HUDEP-2 (cell line): Measurements from ENCODE around the gene SDSL.

Experiments
- DNase-seq, 76 experiments: peaks; one replicate each; lab custom pipeline; 2025; ENCODE audit not compliant: unreplicated experiment in 76 of 76; lab: John Stamatoyannopoulos, UW

SDSL gene

GRCh38 chr12:113418213-113418879, 3.8 kb upstream of the SDSL start:
- DNase-seq: no peak

GRCh38 chr12:113420996-113421595, 1.1 kb upstream of the SDSL start:
- DNase-seq: peak in 74 of 76 experiments; percentile 9 to 87 (median 66)

GRCh38 chr12:113422886-113423669, 898 bp downstream of the SDSL start:
- peak in 6 of 76 experiments; percentile 2 to 51 (median 24) for DNase-seq

GRCh38 chr12:113424456-113424855, 2.3 kb downstream of the SDSL start:
- peak in 3 of 76 experiments; percentile 4 to 21 (median 9) for DNase-seq

- DNase-seq: peak in 52 of 76 experiments; percentile 5 to 73 (median 44)
Observed at GRCh38 chr12:113424915-113425823, 3.0 kb downstream of the SDSL start.

- no peak for DNase-seq
Observed at GRCh38 chr12:113425960-113426453, 3.8 kb downstream of the SDSL start.

GRCh38 chr12:113427882-113428281, 5.7 kb downstream of the SDSL start:
- no peak for DNase-seq

- no peak for DNase-seq
Observed at GRCh38 chr12:113428482-113428881, 6.3 kb downstream of the SDSL start.

GRCh38 chr12:113432986-113433385, 10.8 kb downstream of the SDSL start:
- no peak for DNase-seq

- DNase-seq: no peak
Observed at GRCh38 chr12:113435367-113435766, 13.2 kb downstream of the SDSL start.

- DNase-seq: no peak
Observed at GRCh38 chr12:113436586-113436985, 14.4 kb downstream of the SDSL start.

- DNase-seq: no peak
Observed at GRCh38 chr12:113436993-113437728, 15.0 kb downstream of the SDSL start.

GRCh38 chr12:113437729-113438100, 15.5 kb downstream of the SDSL start:
- no peak for DNase-seq

GRCh38 chr12:113438523-113439300, 16.5 kb downstream of the SDSL start:
- DNase-seq: no peak

GRCh38 chr12:113439301-113439597, 17.1 kb downstream of the SDSL start:
- no peak for DNase-seq

GRCh38 chr12:113439606-113440030, 17.4 kb downstream of the SDSL start:
- peak in 7 of 76 experiments; percentile 3 to 22 (median 14) for DNase-seq

- no peak for DNase-seq
Observed at GRCh38 chr12:113440336-113440735, 18.2 kb downstream of the SDSL start.

GRCh38 chr12:113440947-113441782, 19.0 kb downstream of the SDSL start:
- DNase-seq: no peak
